ENCODE measurements around the gene AASDH. TPM values are rescaled to one million over a fixed set of nuclear protein-coding genes. Genes with fewer than 3 reads are reported as not detected.

The AASDH gene
- total and polyA plus RNA-seq, 2 of the 13 experiments (the other 11 are each of a cell fraction or from before 2014, with no cell fraction given), result 12.6 to 14.1 TPM

- in situ Hi-C loops (cut with HindIII; ENCODE audit: extremely low pct_ligation_motif_present, low pct_unique_long_range_greater_than_20kb), result no loop called here
- TF ChIP-seq, protein P1, sequence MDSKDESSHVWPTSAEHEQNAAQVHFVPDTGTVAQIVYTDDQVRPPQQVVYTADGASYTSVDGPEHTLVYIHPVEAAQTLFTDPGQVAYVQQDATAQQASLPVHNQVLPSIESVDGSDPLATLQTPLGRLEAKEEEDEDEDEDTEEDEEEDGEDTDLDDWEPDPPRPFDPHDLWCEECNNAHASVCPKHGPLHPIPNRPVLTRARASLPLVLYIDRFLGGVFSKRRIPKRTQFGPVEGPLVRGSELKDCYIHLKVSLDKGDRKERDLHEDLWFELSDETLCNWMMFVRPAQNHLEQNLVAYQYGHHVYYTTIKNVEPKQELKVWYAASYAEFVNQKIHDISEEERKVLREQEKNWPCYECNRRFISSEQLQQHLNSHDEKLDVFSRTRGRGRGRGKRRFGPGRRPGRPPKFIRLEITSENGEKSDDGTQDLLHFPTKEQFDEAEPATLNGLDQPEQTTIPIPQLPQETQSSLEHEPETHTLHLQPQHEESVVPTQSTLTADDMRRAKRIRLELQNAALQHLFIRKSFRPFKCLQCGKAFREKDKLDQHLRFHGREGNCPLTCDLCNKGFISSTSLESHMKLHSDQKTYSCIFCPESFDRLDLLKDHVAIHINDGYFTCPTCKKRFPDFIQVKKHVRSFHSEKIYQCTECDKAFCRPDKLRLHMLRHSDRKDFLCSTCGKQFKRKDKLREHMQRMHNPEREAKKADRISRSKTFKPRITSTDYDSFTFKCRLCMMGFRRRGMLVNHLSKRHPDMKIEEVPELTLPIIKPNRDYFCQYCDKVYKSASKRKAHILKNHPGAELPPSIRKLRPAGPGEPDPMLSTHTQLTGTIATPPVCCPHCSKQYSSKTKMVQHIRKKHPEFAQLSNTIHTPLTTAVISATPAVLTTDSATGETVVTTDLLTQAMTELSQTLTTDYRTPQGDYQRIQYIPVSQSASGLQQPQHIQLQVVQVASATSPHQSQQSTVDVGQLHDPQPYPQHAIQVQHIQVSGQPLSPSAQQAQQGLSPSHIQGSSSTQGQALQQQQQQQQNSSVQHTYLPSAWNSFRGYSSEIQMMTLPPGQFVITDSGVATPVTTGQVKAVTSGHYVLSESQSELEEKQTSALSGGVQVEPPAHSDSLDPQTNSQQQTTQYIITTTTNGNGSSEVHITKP (CRISPR knock-in tag; IDR thresholded peaks at IDR 0.05; ENCODE audit: low read depth), result no peak
- TF ChIP-seq ZNF883 (CRISPR knock-in tag; IDR thresholded peaks at IDR 0.05; ENCODE audit: not compliant biosample characterization), result no peak
- no peak for TF ChIP-seq GLMP (CRISPR knock-in tag; IDR thresholded peaks at IDR 0.05; ENCODE audit: borderline replicate concordance)
- TF ChIP-seq RORA (CRISPR knock-in tag; IDR thresholded peaks at IDR 0.05), result no peak
- TF ChIP-seq POLR2AphosphoS2 (IDR thresholded peaks at IDR 0.05; ENCODE audit: low read depth, low read length), result no peak
- no peak for TF ChIP-seq ATM (IDR thresholded peaks at IDR 0.05; ENCODE audit: borderline replicate concordance)
- no peak for TF ChIP-seq FOXC1 (CRISPR knock-in tag; IDR thresholded peaks at IDR 0.05; ENCODE audit: borderline replicate concordance)
- no peak for TF ChIP-seq CEBPG (CRISPR knock-in tag; IDR thresholded peaks at IDR 0.05)
- TF ChIP-seq ZSCAN22 (CRISPR knock-in tag; IDR thresholded peaks at IDR 0.05), result no peak
- no peak for TF ChIP-seq JARID2 (CRISPR knock-in tag; IDR thresholded peaks at IDR 0.05; ENCODE audit: insufficient replicate concordance)
- TF ChIP-seq ZNF430 (CRISPR knock-in tag; IDR thresholded peaks at IDR 0.05), result no peak
- TF ChIP-seq HDAC1 (CRISPR knock-in tag; IDR thresholded peaks at IDR 0.05), result no peak
- no peak for TF ChIP-seq ZNF12 (CRISPR knock-in tag; IDR thresholded peaks at IDR 0.05)
- no peak for TF ChIP-seq HBP1 (CRISPR knock-in tag; IDR thresholded peaks at IDR 0.05; ENCODE audit: low read depth)
Observed at GRCh38 chr4:56326363-56326762, 60.9 kb downstream of the AASDH start.

More at GRCh38 chr4:56326363-56326762, 60.9 kb downstream of the AASDH start:
- Histone ChIP-seq H3K4me1 (ENCODE audit: insufficient read depth, low read length) (no peaks in the 10 kb centered on the region), H3K27ac (ENCODE audit: extremely low read length, insufficient read depth, low read length) (no peak overlapping the region), H3K9ac (ENCODE audit: insufficient read depth, low read depth, low read length) (no peak overlapping the region), H3K9me3 (ENCODE audit: low read length) (no peaks in the 10 kb centered on the region), H3K36me3 (replicated peaks in 1 of 2; ENCODE audit: control insufficient read depth in 1 of 2, insufficient read depth in 2 of 2, low read length in 2 of 2) (0 out of 5 replicates have a peak, but pooled peaks cover 0 to 7% of the 10 kb centered on the region in 2 experiments), H3K4me3 (replicated peaks in 1 of 3; ENCODE audit: insufficient read depth in 1 of 3, low read depth in 2 of 3, low read length in 3 of 3) (no peak overlapping the region), H3K27me3 (ENCODE audit: control insufficient read depth in 1 of 2, insufficient read depth in 2 of 2, low read length in 2 of 2) (no peaks in the 10 kb centered on the region), H4K20me1 (ENCODE audit: insufficient read depth, low read length) (no peaks in the 10 kb centered on the region), H3K4me2 (ENCODE audit: low read depth, low read length) (no peak overlapping the region), H2AFZ (ENCODE audit: low read length) (no peak overlapping the region), H3K79me2 (ENCODE audit: insufficient read depth, low read length) (no peaks in the 10 kb centered on the region)
- ATAC-seq (no peak), DNase-seq (ENCODE audit: low spot score) (no peak), FAIRE-seq (no peak)
- ChIA-PET POLR2A (no interaction called here), CTCF (ENCODE audit: low intra/inter-chr PET ratio, low total read pairs) (no interaction called here)
- no TSS peak for BruUV-seq (replicated peaks)
- intact Hi-C loops (cut with micrococcal nuclease; ENCODE audit: unreplicated experiment), result no loop called here
- whole genome bisulfite sequencing (ENCODE audit: low lambda C conversion rate), result 92% methylated on average over 2 of the region's 2 CpGs

All from HepG2 (cell line).